HuH-7.5 (cell line): ENCODE results near the gene LRGUK.
"Not testable (repeated sequence)": the region's sequence is repeated elsewhere in the genome, so short reads cannot be mapped to it uniquely, and the experiment has no call there.

Experiments
- DNase-seq: peaks from one replicate; pipeline ENCODE4 v3.0.0; 2011; ENCODE audit warnings: low spot score

The LRGUK gene

DNA sequence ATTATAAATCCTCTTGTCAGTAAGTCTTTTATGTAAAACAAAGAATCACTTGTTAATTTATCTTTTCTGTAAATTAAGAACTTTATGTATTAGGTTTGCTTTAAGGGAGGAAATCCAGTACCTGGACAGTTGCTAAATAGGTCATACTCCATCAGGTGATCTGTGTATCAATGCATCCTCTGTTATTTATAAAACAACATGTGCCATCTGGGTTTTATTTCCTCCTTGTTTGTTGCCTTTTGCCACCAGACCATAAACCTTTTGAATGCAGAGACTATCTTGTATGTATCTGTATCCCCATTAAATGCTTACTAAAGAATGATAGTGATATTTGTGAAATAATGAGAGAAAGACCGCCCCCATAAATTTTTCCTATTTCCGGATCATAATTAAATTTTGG lies 119.6 kb downstream of the LRGUK start:
- DNase-seq, result no peak

DNA sequence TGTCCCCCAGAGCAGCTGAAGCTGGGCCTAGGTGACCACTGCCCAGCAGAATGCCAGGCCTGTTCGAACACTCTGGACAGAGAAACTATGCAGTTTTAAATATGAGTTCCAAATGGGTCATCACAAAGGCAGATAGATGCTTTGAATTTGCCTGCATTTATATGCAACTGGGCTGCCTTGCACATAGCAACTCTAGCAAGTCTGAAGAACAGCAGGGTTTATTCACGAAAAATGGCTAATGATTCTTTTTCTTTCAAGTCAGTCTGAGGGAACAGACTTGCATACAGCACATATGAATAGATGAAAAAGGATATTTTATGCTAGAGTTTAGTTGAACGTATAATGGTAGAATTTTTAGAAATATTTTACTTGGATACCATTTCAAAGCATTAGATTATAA lies 121.1 kb downstream of the LRGUK start:
- DNase-seq, result no peak

DNA sequence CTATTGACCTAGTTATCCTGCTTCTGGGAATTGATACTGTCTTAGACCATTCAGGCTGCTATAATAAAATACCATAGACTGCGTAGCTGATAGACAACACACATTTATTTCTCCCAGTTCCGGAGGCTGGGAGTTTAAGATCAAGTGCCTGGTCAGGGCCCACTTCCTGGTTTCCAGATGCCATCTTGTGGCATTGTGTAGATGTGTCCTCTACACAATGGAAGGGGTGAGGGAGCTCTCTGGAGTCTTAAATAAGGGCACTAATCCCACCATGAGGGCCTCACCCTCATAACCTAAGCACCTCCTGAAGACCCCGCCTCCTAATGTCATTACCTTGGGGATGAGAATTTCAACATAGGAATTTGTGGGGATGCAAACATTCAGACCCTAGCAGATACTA lies 127.2 kb downstream of the LRGUK start:
- no peak for DNase-seq

DNA sequence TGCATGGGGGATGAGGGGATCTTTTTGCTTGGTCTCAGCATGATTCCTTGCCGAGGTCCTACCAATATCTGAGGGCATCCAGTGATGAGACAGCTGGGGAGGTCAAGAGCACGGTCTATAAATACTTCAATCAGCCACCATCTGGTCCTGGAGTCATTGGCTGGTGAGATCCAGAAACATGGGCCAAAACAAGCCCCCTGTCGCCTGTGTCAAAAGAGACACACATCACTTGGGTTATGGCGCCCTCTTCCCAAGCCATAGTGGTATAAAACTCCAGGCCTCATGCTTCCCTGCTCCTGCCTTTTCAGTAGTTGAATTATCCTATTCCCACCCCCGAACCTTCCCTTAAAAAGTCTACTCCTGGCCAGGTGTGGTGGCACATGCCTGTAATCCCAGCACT lies 128.7 kb downstream of the LRGUK start:
- DNase-seq, result no peak

DNA sequence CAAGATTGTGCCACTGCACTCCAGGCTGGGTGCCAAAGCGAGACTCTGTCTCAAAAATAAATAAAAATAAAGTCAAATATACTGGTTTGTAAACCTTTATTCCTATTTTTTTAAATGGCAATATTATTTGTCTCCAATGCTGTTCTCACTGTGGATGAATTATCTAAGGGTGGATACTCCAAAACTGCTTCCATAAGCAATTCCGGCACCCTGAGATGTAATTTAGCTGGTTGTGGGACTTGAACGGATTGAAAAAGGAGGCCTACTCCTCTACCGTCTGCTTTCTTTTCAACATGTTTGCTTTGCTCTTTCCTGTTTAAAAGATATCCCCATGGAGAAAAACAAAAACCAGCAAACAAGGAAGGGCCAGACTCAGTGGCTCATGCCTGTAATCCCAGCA lies 135.2 kb downstream of the LRGUK start:
- no peak for DNase-seq

DNA sequence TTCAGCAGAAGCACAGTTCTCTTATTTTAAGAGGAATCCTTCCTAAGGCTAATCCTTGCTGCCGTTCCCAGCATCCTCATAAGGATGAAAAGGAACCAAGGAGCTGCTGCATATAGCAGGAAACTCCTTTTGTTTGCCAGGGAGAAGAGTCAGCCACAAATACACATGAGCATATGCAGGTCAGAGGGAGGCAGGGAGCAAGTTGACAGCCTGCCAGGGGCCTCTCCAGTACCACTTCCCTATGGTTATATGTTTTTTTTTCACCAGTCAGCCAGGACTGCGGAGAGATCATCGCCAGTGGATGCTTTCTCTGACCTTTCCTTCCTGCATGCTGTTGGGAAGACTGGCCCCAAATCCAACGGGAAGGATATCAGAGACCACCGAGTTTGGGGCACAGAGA lies 149.8 kb downstream of the LRGUK start:
- no peak for DNase-seq

DNA sequence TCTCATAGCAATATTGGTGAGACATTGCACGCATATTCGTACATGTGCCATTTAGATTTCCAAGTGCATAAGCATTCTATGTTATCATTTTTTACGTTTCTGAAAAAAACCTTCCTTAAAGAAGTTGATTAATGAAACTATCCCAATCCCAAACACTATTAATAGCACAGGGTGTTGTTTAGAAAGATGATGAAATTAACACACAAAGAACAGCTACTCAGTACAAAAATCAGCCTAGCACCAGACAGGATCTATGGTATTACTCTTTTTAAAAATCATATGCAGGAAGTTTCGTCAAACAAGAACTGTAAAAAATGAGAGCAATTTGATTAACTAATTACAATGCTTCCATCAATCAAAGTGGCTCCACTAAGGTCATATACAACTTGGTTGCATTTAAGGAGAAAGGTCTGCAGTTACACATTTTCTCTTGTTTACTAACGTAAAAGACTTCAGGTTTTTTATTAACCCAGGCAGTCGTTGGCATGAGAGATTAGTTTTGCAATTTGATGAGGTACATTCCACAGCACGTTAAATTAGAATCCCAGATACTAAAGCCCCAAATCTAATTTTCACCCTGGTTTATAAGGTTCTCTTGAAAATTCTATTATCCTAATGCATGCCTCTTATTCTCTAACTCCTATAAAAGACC lies 151.5 kb downstream of the LRGUK start:
- DNase-seq, result no peak

DNA sequence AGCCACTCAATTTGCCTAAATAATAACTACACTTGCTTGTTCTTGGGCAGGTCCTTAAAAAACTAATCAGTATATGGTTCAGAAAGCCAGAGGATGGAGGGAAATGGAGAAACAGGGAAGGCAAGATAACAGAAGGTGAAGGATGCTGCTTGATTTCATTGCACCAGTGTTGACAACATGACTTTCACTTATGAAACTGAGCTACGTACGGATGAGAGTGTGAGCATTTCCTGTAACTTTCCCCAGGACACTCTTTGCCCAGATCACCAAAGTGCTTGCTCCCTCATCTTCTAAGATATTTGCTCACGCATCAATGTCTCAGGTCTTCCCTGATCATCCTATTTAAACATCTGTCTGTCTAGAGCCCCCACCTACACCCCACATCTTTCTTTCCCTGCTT lies 152.2 kb downstream of the LRGUK start:
- no peak for DNase-seq

DNA sequence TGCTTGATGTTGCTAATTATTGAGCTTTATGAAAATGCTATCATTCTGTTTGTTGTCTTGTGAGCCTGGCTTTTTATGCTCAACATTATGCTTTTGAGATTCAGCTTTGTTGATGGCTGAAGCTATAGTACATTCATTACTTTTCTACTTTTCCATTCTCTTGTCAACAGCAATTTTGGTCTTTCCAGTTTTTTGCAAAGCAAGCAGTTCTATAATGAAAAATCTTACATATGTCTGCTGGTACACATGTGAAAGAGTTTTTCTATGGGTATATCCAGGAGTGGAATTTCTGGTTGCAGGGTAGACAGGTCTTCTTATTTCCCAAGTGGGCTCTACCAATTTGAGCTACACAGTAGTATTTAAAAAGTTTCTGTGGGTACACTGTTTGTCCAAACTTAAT lies 152.8 kb downstream of the LRGUK start:
- DNase-seq, result no peak

DNA sequence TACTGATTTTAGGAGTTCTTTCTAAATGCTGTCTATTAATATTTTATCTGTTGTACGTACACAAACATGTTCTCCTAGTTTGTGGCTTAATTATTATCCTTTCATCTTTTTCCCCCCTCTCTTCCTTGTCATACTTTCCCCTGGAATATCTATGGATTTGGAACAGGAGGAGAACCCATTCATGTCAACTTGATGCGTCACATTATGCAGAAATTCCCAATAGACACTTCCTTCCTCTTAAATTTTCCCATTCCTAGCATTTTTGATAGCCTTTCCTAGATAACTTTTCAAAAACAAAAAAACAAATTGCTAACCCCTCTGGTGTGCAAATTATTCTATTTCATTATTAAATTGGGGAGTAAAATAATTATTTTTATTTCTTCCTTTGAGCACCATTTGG lies 153.4 kb downstream of the LRGUK start:
- DNase-seq, result no peak

DNA sequence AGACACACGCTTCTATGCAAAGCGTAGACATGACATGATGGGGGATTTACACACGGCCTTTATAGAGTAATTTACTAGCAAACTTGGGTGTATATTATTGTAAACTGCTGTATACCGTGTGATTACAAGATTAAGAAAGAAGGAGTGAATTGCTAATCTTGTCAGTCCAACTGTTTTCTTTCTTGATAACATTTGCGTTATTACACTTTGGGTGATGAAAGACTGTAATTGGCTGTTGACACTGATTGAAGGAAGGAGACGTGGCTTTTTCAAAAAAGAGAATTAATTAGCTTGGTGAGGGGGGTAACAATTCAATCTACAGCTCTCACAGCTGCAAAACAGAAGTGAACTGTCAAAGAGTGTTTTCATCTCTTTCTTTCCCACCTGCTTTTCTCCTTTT lies 156.9 kb downstream of the LRGUK start:
- DNase-seq, result no peak

DNA sequence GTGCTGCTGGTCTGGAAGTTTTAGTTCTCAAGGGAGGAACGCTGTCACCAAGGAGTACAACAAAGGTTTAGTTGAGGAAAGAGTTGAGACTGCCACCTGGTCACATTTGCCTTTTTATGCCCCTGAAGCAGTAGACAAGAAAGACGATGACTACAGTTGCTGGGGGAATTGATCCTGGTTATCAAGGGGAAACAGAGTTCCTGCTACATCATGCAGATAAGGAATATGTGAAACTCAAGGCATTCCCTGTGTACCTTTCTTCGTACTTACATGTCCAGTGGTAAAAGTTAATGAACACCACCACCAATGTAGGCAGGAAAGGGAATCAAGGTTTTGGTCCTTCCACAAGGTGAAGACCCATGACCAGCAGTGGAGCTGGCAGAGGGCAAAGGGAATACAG lies 157.8 kb downstream of the LRGUK start:
- no peak for DNase-seq

DNA sequence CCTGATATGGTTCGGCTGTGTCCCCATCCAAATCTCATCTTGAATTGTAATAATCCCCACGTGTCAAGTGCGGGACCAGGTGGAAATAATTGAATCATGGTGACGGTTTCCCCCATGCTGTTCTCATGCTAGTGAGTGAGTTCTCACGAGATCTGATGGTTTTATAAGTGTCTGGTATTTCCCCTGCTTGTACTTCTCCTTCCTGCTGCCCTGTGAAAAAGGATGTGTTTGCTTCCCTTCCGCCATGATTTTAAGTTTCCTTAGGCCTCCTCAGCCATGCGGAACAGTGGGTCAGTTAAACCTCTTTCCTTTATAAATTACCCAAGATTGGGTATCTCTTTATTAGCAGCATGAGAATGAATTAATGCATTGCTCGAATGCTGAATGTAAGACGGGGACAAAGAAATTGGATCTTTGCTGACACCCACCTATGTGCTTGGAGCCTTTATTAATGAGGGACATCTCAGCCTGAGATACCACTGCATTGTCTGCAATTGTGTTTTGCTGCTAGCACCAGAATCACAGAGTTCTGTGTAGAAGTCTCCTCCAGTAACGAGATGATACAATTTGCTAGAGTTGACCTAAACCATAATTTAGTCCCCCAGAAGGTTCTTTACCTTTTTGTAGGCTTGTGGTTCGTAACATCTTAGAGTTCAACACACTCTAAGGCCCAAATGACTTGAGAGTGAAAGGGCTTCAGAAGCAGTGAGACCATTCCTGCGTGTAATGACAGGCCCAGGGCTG lies 160.9 kb downstream of the LRGUK start:
- no peak for DNase-seq

DNA sequence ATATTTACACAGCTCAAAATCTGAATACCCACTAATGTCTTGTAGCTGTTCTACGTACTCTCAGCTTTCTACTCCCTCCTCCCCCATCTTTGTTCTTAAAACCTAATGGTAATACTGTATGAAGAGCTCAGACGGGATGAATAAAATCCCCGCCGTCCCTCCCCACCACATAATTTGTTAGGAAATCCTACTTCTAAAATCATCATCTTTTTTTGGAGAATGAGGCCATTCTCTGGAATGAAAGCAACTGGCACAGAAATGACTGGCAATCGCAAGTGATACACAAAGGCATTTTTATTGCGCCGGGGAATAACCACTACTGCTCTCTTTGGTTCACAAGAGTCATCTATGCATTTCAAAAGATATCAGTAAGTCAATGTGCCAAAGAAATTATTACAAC lies 162.3 kb downstream of the LRGUK start:
- DNase-seq, result no peak

DNA sequence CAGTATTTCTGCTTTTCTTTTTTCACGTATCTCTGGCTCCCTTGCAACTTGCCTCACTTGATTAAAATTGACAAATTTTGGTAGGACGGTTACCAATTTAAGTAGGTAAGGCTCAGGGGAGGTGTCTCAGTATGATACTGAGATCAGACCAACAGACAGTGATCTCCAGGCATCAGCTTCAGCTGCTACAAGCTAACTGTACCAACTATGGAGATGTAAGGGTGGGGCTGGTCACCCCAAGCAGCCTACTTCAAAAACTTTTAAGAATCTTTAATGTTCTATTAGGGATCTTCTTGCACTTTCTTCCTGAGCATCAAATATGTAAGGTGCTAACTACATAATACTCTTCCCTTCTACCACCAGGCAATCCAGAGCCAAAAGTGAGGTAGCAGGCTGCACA lies 162.7 kb downstream of the LRGUK start:
- DNase-seq, result no peak

DNA sequence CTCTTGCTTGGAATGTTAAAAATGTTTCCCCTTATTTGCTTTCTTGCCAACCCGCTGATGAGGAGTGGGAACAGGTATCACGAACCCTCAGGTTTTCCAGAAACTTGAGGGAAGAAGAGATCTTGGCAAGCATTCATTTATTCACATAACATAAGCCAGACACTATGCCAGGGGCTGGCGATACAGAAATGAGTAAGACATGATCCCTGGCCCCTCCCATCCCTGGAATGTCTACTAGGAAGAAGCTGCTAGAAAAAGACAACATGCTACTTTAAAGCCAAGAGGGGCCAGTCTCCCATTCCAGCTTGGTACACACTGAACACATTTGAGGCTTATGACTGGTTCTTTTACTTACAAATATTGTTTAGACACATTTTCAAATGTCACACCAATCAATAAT lies 163.1 kb downstream of the LRGUK start:
- no peak for DNase-seq

DNA sequence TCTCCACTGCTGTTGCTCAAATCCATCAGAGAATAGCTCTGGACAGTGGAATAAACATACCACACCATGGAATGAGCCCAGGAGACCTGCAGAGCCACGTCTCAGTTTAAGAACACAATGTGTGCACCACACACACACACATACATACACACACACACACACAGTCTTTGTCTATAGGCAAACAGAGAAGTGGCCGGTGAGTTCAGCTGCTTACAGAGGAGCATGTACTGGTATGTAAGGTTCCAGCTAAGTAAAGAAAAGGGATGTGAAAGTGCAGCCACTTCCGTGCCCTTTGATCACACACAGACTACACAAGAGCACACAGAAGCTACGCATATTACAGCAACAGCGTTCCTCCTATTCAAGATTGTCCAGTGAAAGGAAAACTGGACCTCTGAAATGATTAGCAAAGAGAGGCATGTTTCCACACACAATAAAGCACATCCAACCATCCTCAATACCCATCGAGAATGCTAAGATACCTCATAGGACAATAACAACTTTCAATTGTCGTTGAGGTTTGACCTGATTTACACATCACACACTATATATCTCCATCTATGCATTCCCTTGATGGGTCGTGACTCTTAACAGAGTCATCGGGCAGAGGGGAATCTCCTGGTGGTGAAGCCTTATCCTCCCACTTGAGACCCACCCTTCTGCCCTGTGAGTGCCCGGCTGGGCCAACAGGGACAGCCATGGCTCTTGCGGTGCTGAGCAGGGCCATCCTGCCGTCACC lies 166.0 kb downstream of the LRGUK start:
- DNase-seq, result no peak

DNA sequence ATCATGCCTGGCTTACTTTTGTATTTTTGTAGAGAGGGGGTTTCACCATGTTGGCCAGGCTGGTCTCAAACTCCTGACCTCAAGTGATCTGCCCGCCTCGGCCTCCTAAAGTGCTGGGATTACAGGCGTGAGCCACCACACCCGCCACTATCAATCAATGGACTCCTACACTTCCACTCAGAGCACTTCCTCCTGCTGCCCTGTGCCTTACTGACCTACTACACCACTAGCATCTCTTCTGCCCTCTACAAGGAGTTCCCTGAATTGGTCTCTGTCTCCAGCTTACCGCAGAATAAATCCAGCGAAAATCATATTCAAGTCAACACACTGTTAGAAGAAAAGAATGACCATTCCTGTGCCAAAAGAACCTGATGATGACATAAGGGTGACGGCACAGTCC lies 168.8 kb downstream of the LRGUK start:
- DNase-seq, result not testable (repeated sequence)

DNA sequence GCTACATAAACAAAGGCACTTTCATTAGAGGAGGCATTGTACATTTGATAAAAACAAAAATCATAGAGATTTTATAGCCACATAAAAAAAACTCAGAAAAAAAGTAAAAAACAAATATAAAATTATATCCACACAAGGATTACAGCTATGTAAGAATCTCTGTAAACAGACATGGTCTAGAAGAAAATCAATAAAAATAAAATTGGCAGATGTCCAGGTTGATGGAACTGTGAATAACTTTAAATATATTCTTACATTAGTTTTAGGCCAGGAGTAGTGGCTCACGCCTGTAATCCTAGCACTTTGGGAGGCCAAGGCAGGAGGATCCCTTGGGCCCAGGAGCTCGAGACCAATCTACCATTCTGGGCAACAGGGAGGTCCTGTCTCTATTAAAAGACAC lies 170.3 kb downstream of the LRGUK start:
- DNase-seq, result no peak

DNA sequence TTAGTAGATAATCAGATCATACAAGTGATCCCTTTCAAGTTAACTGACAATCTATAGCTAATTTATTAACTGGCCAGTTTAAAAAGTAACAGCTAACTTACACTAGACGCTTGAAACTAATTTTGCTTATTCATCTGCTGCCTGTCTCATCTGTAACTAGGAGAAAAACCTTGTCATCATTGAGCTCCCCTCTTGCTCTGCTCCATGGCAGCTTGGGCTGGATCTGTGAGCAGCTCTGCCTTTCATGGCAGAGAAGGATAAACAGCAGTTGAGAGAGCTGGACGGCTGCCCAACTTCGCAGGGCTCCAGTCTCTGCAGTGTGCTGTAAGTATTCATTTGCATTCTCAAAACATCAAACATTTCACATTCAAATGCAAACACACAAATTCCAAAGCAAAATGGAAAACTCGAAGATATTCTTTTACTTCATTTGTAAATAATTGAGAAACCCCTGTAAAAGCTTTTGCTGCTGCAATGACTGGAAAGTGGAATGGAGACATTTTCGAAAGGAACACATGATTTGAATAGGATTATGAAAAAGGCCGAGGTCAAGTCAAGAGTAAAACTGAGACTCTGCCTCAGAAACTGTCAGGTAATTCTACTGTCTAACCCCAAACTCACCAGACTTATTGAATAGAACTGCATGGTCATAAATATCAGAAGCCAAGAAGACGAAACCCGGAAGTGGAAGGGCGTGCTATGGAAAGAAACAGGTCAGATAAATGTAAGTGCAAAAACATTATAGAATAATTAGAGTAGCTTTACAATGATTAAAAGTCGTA lies 172.0 kb downstream of the LRGUK start:
- DNase-seq, result no peak

DNA sequence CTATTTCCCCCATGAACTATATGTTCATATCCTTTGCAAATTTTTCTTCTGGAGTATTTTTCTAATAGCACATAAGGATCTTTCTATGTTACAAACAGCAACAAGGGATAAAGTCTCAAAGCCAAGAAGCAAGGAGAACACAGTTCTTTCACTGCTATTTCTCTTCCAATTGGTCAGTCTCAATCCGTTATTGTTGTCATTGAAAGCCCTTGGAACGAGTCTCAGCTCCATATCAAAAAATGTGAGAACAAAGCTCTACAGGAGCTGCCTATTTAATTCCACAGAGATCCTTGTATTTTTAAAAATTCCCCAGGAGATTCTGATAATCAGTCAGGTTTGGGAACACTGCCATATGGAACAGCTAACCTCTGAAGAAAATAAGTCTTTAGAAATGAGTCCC lies 173.8 kb downstream of the LRGUK start:
- no peak for DNase-seq

DNA sequence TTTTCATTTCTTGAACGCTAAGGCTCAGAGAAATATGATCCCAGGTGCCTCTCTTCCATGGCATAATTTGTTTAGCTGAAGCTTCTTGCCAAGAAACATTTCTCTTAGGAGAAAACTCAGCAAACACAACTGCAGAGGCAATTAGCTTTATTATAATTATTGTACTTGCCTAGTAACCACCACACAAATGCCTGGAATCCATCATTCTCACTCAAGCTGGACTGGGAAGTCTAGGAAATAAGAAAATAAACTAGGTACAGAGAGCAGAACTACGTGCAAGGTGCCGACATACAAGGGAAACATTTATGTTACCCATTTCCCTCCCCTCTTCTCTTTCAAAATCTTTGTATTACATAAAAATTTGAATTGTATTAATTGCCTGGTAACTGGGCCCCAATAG lies 174.5 kb downstream of the LRGUK start:
- no peak for DNase-seq

DNA sequence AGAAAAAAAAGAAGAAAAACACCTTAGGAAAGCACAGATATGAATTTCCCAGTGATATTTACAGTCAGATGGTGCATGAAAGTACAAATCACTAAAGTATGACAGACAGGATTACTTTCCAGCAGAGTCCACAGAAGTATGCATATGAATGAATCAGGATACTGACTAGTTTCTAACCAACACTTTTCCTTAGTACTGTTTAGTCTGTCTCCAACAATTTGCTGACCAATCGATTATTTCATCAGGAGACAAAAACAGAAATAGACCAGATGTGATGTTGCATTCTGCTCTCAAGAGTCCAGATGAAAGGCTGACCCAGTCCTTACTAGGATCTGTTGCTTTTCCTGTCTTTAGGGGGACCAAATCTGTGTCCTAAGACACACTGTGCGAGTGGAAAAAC lies 175.0 kb downstream of the LRGUK start:
- no peak for DNase-seq
